GM18867 (cell line): Measurements from ENCODE around the gene DHRS11.

ENCODE experiments used
- ATAC-seq: cut with Tn5 transposase; IDR thresholded peaks from one replicate; pipeline ENCODE4 v1.9.1; 2021; ENCODE audit warnings: mild to moderate bottlenecking, moderate library complexity; ENCODE audit not compliant: unreplicated experiment

The DHRS11 gene

DNA sequence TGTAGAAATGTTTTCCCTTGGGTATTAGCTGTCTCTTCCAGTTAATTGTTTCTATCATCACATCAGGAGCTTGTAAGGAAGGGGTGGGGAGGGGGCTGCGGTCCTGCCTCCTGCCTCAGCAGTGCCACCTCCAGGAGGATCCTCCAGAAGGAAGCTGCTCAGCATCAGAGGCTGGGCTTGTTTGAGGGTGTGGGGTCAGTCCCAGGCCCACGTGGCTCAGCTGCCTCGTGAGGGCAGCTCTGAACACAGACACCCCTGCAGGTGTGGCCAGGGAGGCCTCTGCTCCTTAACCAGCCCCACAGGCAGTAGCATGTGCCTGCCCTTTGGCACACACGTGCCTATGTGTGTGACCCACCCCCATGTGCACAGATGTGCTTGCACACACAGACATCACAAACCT lies 56.0 kb downstream of the DHRS11 start:
- ATAC-seq, result no peak

GRCh38 chr17:36650096-36650775 lies 58.6 kb downstream of the DHRS11 start:
- no peak for ATAC-seq
